Airway epithelial cell (primary cell): Measurements from ENCODE around the gene ZNF783. TPM values are rescaled to one million over a fixed set of nuclear protein-coding genes. Genes with fewer than 3 reads are reported as not detected.

Source experiments
- total RNA-seq: library from RNA; depleted of rRNA; stranded (reverse); fragments of >200 nt; gene quantifications from 2 replicates; pipeline ENCODE4 v1.2.3, GENCODE V29; 2015

Gene ZNF783
- 4.1 and 6.3 TPM in 2 replicates for total RNA-seq

DNA sequence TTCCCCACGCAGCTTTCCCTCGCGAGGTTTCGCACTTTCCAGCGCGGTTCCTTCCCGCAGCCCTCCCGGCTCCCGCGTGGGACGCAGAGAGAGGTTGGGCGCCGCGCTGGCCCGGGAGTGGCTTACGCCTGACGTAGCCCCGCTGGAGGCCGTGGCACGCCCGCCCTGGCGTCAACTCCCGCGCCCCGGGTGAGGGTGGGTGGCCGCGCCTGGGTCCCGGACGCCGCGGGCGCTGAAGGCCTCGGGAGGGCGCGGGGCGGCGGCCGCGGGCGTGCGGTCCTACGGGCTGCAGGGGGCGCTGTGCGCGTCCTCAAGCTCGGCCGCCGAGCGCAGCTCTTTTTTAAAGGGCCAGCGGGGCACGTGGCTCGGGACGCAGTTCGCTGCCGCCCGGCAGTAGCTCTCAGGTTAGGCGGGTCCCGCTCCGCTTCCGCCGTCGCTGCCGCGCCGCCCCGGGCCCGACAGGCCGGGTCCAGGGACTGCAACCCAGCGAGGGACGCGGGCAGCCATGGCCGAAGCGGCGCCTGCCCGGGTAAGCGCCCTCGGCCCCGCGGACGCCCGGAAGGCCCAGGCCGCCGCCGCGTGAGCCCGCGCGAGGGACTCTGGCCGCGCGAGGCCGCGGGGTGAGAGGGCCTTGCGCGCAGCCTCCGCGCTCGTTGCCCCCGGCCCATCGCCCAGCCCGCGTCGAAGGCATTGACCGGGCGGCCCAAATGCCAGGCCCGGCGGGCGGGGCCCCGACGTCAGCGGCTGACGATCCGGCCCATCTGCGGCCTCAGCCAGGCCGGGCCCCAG lies at the start of gene ZNF783:
ZNF783 (plus strand) TSS at position 368 of the 789 bp plus-strand sequence; CDS start at position 506, 138 bp downstream.

GRCh38 chr7:149239345-149240143 lies 22.5 kb upstream of the ZNF783 start, which contains the start of gene ZNF212:
Gene ZNF212 (plus strand): TSS chr7:149239651. CDS start chr7:149239779, 128 bp downstream.

Other genes starting within 250 kb of the ZNF783 start
- gene PDIA4, start 233.7 kb upstream of the ZNF783 start, total RNA-seq = 218 and 269 TPM in 2 replicates
- gene ZNF786, start 171.5 kb upstream of the ZNF783 start, total RNA-seq = 6.0 and 8.6 TPM in 2 replicates
- 2.1 and 2.8 TPM in 2 replicates for gene ZNF425, start 135.9 kb upstream of the ZNF783 start, total RNA-seq
- gene ZNF398, start 114.7 kb upstream of the ZNF783 start, total RNA-seq = 12.6 and 14.5 TPM in 2 replicates
- 24.2 and 26.9 TPM in 2 replicates for gene ZNF282, start 66.7 kb upstream of the ZNF783 start, total RNA-seq
- 4.1 and 4.7 TPM in 2 replicates for gene ZNF212, start 22.5 kb upstream of the ZNF783 start, total RNA-seq
- 11.3 and 12.2 TPM in 2 replicates for gene ZNF777, start 198.9 kb downstream of the ZNF783 start, total RNA-seq
- gene ZNF746, start 235.6 kb downstream of the ZNF783 start, total RNA-seq = 20.6 and 24.1 TPM in 2 replicates